Trophoblast cell (in vitro differentiated cells and primary cell): ENCODE results near the gene GDPD4.

Experiments
- DNase-seq, 2 donors: peaks; one replicate each; pipeline ENCODE4 v3.0.0-alpha.2; 2016
- H2AFZ ChIP-seq: 2 replicates; pipeline ENCODE4 v1.6.1; 2013; ENCODE audit warnings: low read length, moderate library complexity, mild to moderate bottlenecking; ENCODE audit not compliant: insufficient read depth, poor library complexity
- H2AK5ac ChIP-seq: 2 replicates; pipeline ENCODE4 v1.6.1; 2013; ENCODE audit warnings: mild to moderate bottlenecking, low read length
- H2BK120ac ChIP-seq: 2 replicates; pipeline ENCODE4 v1.6.1; 2013; ENCODE audit warnings: low read length, mild to moderate bottlenecking, moderate library complexity; ENCODE audit not compliant: insufficient read depth, poor library complexity
- H2BK12ac ChIP-seq: 2 replicates; pipeline ENCODE4 v1.6.1; 2013; ENCODE audit warnings: mild to moderate bottlenecking, low read length, moderate library complexity
- H2BK5ac ChIP-seq: 2 replicates; pipeline ENCODE4 v1.6.1; 2013; ENCODE audit warnings: low read length, low read depth, moderate library complexity, mild to moderate bottlenecking; ENCODE audit not compliant: poor library complexity
- H3K14ac ChIP-seq: 2 replicates; pipeline ENCODE4 v1.6.1; 2013; ENCODE audit warnings: mild to moderate bottlenecking, low read length
- H3K18ac ChIP-seq: 2 replicates; pipeline ENCODE4 v1.6.1; 2013; ENCODE audit warnings: mild to moderate bottlenecking, low read length
- H3K23ac ChIP-seq: 2 replicates; pipeline ENCODE4 v1.6.1; 2013; ENCODE audit warnings: low read length
- H3K27ac ChIP-seq: 2 replicates; pipeline ENCODE4 v1.5.1; 2013; ENCODE audit warnings: low read depth, mild to moderate bottlenecking, inconsistent platforms, low read length, moderate library complexity
- H3K27me3 ChIP-seq: 2 replicates; pipeline ENCODE4 v1.6.1; 2013; ENCODE audit warnings: inconsistent platforms, mild to moderate bottlenecking, low read length, moderate library complexity; ENCODE audit not compliant: insufficient read depth
- H3K36me3 ChIP-seq, 2 experiments: 1 replicate in 1 of 2; 2 replicates in 1 of 2; pipeline ENCODE4 v1.6.1; 2013; ENCODE audit warnings: low read length in 2 of 2, mild to moderate bottlenecking in 2 of 2, moderate library complexity in 1 of 2; ENCODE audit not compliant: insufficient read depth in 2 of 2, control insufficient read depth in 1 of 2
- H3K4ac ChIP-seq: 2 replicates; pipeline ENCODE4 v1.6.1; 2013; ENCODE audit warnings: low read depth, mild to moderate bottlenecking, low read length, moderate library complexity
- H3K4me1 ChIP-seq, 2 experiments: 1 replicate in 1 of 2; 2 replicates in 1 of 2; pipeline ENCODE4 v1.6.1; 2013; ENCODE audit warnings: low read length in 2 of 2, mild to moderate bottlenecking in 2 of 2, moderate library complexity in 1 of 2; ENCODE audit not compliant: insufficient read depth in 2 of 2, control insufficient read depth in 1 of 2
- H3K4me2 ChIP-seq: 2 replicates; pipeline ENCODE4 v1.6.1; 2013; ENCODE audit warnings: inconsistent platforms, mild to moderate bottlenecking, low read length, moderate library complexity
- H3K4me3 ChIP-seq: 2 replicates; pipeline ENCODE4 v1.5.1; 2013; ENCODE audit warnings: mild to moderate bottlenecking, low read depth, low read length, inconsistent platforms
- H3K79me1 ChIP-seq: one replicate; pipeline ENCODE4 v1.6.1; 2013; ENCODE audit warnings: low read length
- H3K79me2 ChIP-seq: 2 replicates; pipeline ENCODE4 v1.6.1; 2013; ENCODE audit warnings: low read length, mild to moderate bottlenecking; ENCODE audit not compliant: control insufficient read depth, insufficient read depth, poor library complexity
- H3K9ac ChIP-seq: 2 replicates; pipeline ENCODE4 v1.6.1; 2013; ENCODE audit warnings: mild to moderate bottlenecking, low read length
- H3K9me3 ChIP-seq: 2 replicates; pipeline ENCODE4 v1.6.1; 2013; ENCODE audit warnings: low read depth, mild to moderate bottlenecking, control low read depth, inconsistent platforms, low read length; ENCODE audit not compliant: insufficient read depth
- H4K12ac ChIP-seq: 2 replicates; pipeline ENCODE4 v1.6.1; 2013; ENCODE audit warnings: low read depth, mild to moderate bottlenecking, low read length, moderate library complexity
- H4K8ac ChIP-seq: 2 replicates; pipeline ENCODE4 v1.6.1; 2013; ENCODE audit warnings: low read depth, mild to moderate bottlenecking, low read length, moderate library complexity
- H4K91ac ChIP-seq: one replicate; pipeline ENCODE4 v1.6.1; 2013; ENCODE audit warnings: low read depth, mild to moderate bottlenecking, low read length, moderate library complexity
- WGBS: extraction: QIAGEN DNeasy Blood & Tissue Kit; methylation state at CpG from one replicate; pipeline ENCODE4 v1.1.7; 2013; ENCODE audit warnings: missing lambda C conversion rate; ENCODE audit not compliant: insufficient read length, insufficient coverage; ENCODE audit errors: extremely low coverage; 5-methylcytosine and 5-hydroxymethylcytosine counted together

Gene GDPD4

GRCh38 chr11:77202941-77203900 is 98.3 kb downstream of the GDPD4 start:
- no peak overlapping the region for H2BK5ac ChIP-seq

DNA sequence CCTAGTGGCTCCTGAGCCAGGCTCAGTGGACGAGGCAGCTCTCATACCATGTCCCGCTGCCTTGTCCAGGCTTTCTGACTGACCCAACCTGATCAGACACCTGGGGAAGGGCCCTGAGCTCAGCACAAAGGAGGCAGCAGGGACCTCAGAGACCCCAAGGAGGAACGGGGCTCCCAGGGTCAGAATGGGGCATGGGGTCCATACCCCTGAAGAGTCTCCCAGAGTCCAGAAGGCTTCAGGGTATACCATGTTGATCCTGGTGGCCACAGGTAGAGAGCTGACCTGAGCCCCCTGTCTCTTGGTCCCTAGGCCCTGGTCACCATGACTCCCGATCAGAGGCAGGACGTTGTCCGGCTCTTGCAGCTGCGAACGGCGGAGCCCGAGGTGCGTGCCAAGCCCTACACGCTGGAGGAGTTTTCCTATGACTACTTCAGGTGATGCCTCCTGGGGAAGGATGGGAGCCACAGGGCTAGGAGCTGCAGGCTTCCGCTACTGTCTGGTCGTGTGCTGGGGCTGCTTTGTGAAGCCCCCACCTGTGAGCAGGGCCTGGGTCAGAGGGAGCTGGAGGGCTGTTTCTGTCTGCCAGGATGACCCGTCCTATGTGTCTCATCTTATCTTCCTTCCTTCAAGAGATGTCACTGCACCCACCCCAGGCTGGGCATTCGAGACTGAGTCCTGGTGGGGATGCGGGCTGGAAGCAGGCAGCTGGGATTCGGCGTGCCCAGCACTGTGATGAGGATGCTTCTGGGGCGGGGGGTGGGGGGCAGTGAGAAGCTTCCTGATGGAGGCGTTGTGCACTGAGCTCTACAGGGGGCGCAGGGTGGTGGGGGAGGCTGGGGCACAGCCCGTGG is 99.3 kb downstream of the GDPD4 start:
- no peak for DNase-seq
- Histone ChIP-seq H3K14ac (no peak overlapping the region), H2AK5ac (no peak overlapping the region), H3K79me1 (no peaks in the 10 kb centered on the region), H3K27ac (no peak overlapping the region), H3K4me3 (no peak overlapping the region), H2BK5ac (no peak overlapping the region), H4K91ac (no peak overlapping the region), H3K4me1 (no peaks in the 10 kb centered on the region), H2AFZ (no peak overlapping the region), H3K9ac (no peak overlapping the region), H3K18ac (no peak overlapping the region), H4K12ac (no peak overlapping the region), H3K79me2 (no peaks in the 10 kb centered on the region), H2BK12ac (no peak overlapping the region), H3K9me3 (no peaks in the 10 kb centered on the region), H3K4me2 (no peak overlapping the region), H4K8ac (no peak overlapping the region), H2BK120ac (no peak overlapping the region), H3K23ac (no peak overlapping the region), H3K27me3 (no peaks in the 10 kb centered on the region), H3K4ac (no peak overlapping the region), H3K36me3 (no peaks in the 10 kb centered on the region)
- no CpG with 5 or more reads among the region's 23 CpGs for WGBS

More at GRCh38 chr11:77202941-77203900, 98.3 kb downstream of the GDPD4 start:
- DNase-seq = no peak
- Histone ChIP-seq H3K4me2 (no peak overlapping the region), H3K4me3 (no peak overlapping the region), H2AFZ (no peak overlapping the region), H3K9me3 (no peaks in the 10 kb centered on the region), H3K18ac (no peak overlapping the region), H2BK120ac (no peak overlapping the region), H3K36me3 (no peaks in the 10 kb centered on the region), H3K27ac (no peak overlapping the region), H4K91ac (no peak overlapping the region), H2AK5ac (no peak overlapping the region), H2BK12ac (no peak overlapping the region), H3K4ac (no peak overlapping the region), H4K8ac (no peak overlapping the region), H3K14ac (no peak overlapping the region), H3K4me1 (no peaks in the 10 kb centered on the region), H3K79me2 (no peaks in the 10 kb centered on the region), H3K23ac (no peak overlapping the region), H3K27me3 (no peaks in the 10 kb centered on the region), H3K79me1 (no peaks in the 10 kb centered on the region), H4K12ac (no peak overlapping the region), H3K9ac (no peak overlapping the region)
- WGBS = no CpG with 5 or more reads among the region's 25 CpGs

DNA sequence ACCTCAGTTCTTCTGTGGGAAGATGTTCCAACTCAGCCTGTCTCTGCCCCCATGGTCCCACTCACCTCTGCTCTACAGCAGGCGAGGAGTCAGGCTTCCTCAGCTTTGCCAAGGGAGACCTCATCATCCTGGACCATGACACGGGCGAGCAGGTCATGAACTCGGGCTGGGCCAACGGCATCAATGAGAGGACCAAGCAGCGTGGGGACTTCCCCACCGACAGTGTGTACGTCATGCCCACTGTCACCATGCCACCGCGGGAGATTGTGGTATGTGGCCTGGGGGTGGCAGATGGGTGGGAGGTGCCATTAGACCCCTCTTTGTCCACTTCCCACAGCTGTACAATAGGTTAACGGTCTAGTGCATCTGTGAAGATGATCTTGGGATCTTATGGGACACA is 100.1 kb downstream of the GDPD4 start:
- Histone ChIP-seq H3K23ac (no peak overlapping the region), H3K79me2 (no peaks in the 10 kb centered on the region), H4K91ac (no peak overlapping the region), H3K9ac (no peak overlapping the region), H3K4ac (no peak overlapping the region), H3K18ac (no peak overlapping the region), H3K27me3 (no peaks in the 10 kb centered on the region), H3K4me3 (no peak overlapping the region), H2AFZ (no peak overlapping the region), H2AK5ac (no peak overlapping the region), H3K14ac (no peak overlapping the region), H3K4me1 (no peaks in the 10 kb centered on the region), H3K79me1 (no peaks in the 10 kb centered on the region), H3K27ac (no peak overlapping the region), H4K12ac (no peak overlapping the region), H2BK12ac (no peak overlapping the region), H3K9me3 (no peaks in the 10 kb centered on the region), H3K4me2 (no peak overlapping the region), H2BK5ac (no peak overlapping the region), H3K36me3 (no peaks in the 10 kb centered on the region), H4K8ac (no peak overlapping the region), H2BK120ac (no peak overlapping the region)
- no peak for DNase-seq
- no CpG with 5 or more reads among the region's 11 CpGs for WGBS

GRCh38 chr11:77200351-77201268 is 100.9 kb downstream of the GDPD4 start:
- no peak overlapping the region for H4K91ac ChIP-seq
- no peak overlapping the region for H4K8ac ChIP-seq
- H4K12ac ChIP-seq = no peak overlapping the region
- H2BK12ac ChIP-seq = no peak overlapping the region
- H3K79me1 ChIP-seq = no peaks in the 10 kb centered on the region
- H3K9me3 ChIP-seq = no peaks in the 10 kb centered on the region
- no peak for DNase-seq
- no peak overlapping the region for H3K27ac ChIP-seq
- no peak overlapping the region for H2BK120ac ChIP-seq
- H3K9ac ChIP-seq = no peak overlapping the region
- no peaks in the 10 kb centered on the region for H3K4me1 ChIP-seq
- H3K36me3 ChIP-seq = no peaks in the 10 kb centered on the region
- H2AK5ac ChIP-seq = no peak overlapping the region
- H3K4me2 ChIP-seq = no peak overlapping the region
- no peaks in the 10 kb centered on the region for H3K27me3 ChIP-seq
- H3K79me2 ChIP-seq = no peaks in the 10 kb centered on the region
- H3K23ac ChIP-seq = no peak overlapping the region
- no peak overlapping the region for H2BK5ac ChIP-seq
- no peak overlapping the region for H3K4me3 ChIP-seq
- H2AFZ ChIP-seq = no peak overlapping the region
- no CpG with 5 or more reads among the region's 12 CpGs for WGBS
- H3K4ac ChIP-seq = no peak overlapping the region
- no peak overlapping the region for H3K14ac ChIP-seq
- no peak overlapping the region for H3K18ac ChIP-seq
